ENCODE data around the gene SUOX.

DNA sequence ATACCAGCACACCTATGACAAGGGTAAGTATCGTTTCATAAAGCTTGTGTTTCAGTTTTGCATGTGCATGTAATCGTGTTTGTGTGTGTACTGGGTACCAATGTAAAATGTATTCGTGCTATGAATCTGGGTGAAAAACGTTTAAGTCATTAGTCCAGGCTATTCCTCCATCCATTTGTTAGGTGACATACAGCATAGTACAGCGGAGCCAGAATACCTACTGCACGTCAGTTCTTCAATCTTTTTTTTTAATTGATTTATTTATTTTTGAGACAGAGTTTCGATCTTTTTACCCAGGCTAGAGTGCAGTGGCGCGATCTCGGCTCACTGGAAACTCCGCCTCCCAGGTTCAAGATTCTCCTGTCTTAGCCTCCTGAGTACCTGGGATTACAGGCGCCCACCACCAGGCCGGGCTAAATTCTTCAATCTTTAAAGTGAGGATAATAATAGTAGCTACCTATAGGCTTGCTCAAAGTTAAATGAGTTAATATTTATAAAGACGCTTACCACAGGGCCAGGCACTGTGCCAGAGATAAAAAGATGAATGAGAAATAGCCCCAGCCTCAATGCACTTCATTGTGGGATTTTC lies 44.0 kb downstream of the SUOX start:
- TF ChIP-seq, protein P1, sequence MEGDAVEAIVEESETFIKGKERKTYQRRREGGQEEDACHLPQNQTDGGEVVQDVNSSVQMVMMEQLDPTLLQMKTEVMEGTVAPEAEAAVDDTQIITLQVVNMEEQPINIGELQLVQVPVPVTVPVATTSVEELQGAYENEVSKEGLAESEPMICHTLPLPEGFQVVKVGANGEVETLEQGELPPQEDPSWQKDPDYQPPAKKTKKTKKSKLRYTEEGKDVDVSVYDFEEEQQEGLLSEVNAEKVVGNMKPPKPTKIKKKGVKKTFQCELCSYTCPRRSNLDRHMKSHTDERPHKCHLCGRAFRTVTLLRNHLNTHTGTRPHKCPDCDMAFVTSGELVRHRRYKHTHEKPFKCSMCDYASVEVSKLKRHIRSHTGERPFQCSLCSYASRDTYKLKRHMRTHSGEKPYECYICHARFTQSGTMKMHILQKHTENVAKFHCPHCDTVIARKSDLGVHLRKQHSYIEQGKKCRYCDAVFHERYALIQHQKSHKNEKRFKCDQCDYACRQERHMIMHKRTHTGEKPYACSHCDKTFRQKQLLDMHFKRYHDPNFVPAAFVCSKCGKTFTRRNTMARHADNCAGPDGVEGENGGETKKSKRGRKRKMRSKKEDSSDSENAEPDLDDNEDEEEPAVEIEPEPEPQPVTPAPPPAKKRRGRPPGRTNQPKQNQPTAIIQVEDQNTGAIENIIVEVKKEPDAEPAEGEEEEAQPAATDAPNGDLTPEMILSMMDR (IDR thresholded peaks at IDR 0.05): no peak
- TF ChIP-seq POLR2A (IDR thresholded peaks at IDR 0.05): no peak

Data from heart left ventricle (tissue), 13 donors.